Stimulated activated CD8-positive, alpha-beta memory T cell treated with anti-CD3 and anti-CD28 coated beads, Interleukin-7, amount 100 ng/mL, for 24 hours (primary cell): ENCODE results near the gene ICOS.
"Not testable (repeated sequence)": the region's sequence is repeated elsewhere in the genome, so short reads cannot be mapped to it uniquely, and the experiment has no call there.

Experiments
- DNase-seq: peaks from one replicate; pipeline ENCODE4 v3.0.0-alpha.2; 2020; ENCODE audit warnings: low read depth

The ICOS gene

GRCh38 chr2:203973676-203974075, 37.1 kb downstream of the ICOS start:
- no peak for DNase-seq

- no peak for DNase-seq
Observed at GRCh38 chr2:203975912-203976311, 39.3 kb downstream of the ICOS start.

GRCh38 chr2:203982276-203982675, 45.7 kb downstream of the ICOS start:
- DNase-seq, result no peak

- DNase-seq, result no peak
Observed at GRCh38 chr2:203983064-203983715, 46.6 kb downstream of the ICOS start.

- not testable (repeated sequence) for DNase-seq
Observed at GRCh38 chr2:203985978-203986377, 49.4 kb downstream of the ICOS start.

- DNase-seq, result no peak
Observed at GRCh38 chr2:203987959-203988358, 51.4 kb downstream of the ICOS start.

- no peak for DNase-seq
Observed at GRCh38 chr2:203988500-203989260, 52.1 kb downstream of the ICOS start.

GRCh38 chr2:203989521-203989920, 53.0 kb downstream of the ICOS start:
- no peak for DNase-seq

- no peak for DNase-seq
Observed at GRCh38 chr2:203992509-203992908, 55.9 kb downstream of the ICOS start.

- DNase-seq, result no peak
Observed at GRCh38 chr2:203993011-203993410, 56.4 kb downstream of the ICOS start.

- DNase-seq, result no peak
Observed at GRCh38 chr2:203993560-203993959, 57.0 kb downstream of the ICOS start.

GRCh38 chr2:203994735-203995134, 58.2 kb downstream of the ICOS start:
- DNase-seq, result no peak

- no peak for DNase-seq
Observed at GRCh38 chr2:203996692-203997091, 60.1 kb downstream of the ICOS start.

GRCh38 chr2:203997481-203997880, 60.9 kb downstream of the ICOS start:
- DNase-seq, result no peak

- no peak for DNase-seq
Observed at GRCh38 chr2:203997980-203998809, 61.6 kb downstream of the ICOS start.

GRCh38 chr2:203999835-204000234, 63.3 kb downstream of the ICOS start:
- no peak for DNase-seq

GRCh38 chr2:204000446-204000845, 63.9 kb downstream of the ICOS start:
- DNase-seq, result no peak

- DNase-seq, result no peak
Observed at GRCh38 chr2:204003276-204003990, 66.9 kb downstream of the ICOS start.

GRCh38 chr2:204004912-204005311, 68.3 kb downstream of the ICOS start:
- DNase-seq, result no peak

GRCh38 chr2:204005940-204006721, 69.6 kb downstream of the ICOS start:
- no peak for DNase-seq

GRCh38 chr2:204008352-204008751, 71.8 kb downstream of the ICOS start:
- DNase-seq, result no peak
